Fibroblast of villous mesenchyme (primary cell): ENCODE data around the gene SLC24A3. TPM values are rescaled to one million over a fixed set of nuclear protein-coding genes. Genes with fewer than 3 reads are reported as not detected.

Experiments
- DNase-seq: peaks from one replicate; pipeline ENCODE4 v3.0.0-alpha.2; 2010; ENCODE audit warnings: low read depth
- H3K4me3 ChIP-seq: 2 replicates; pipeline ENCODE4 v1.5.1; 2011; ENCODE audit warnings: low read depth, mild to moderate bottlenecking, low read length
- CTCF ChIP-seq: IDR thresholded peaks from 2 replicates; pipeline ENCODE4 v1.5.1; 2012; ENCODE audit warnings: low read depth, mild to moderate bottlenecking, low read length; ENCODE audit not compliant: insufficient read depth
- total RNA-seq: library from RNA; depleted of rRNA; stranded (reverse); fragments of >200 nt; gene quantifications from 2 replicates; pipeline ENCODE4 v1.2.3, GENCODE V29; 2012

Gene SLC24A3
- total RNA-seq, 1 donor: 0.86 TPM

GRCh38 chr20:19363476-19363875 lies 151.0 kb downstream of the SLC24A3 start:
- H3K4me3 ChIP-seq: no peak overlapping the region
- TF ChIP-seq CTCF: no peak
- no peak for DNase-seq

GRCh38 chr20:19367591-19367990 lies 155.1 kb downstream of the SLC24A3 start:
- no peak for DNase-seq
- no peak for TF ChIP-seq CTCF
- no peak overlapping the region for H3K4me3 ChIP-seq

GRCh38 chr20:19368351-19368750 lies 155.9 kb downstream of the SLC24A3 start:
- DNase-seq: no peak
- no peak overlapping the region for H3K4me3 ChIP-seq
- TF ChIP-seq CTCF: no peak

- H3K4me3 ChIP-seq: no peak overlapping the region
- DNase-seq: no peak
- no peak for TF ChIP-seq CTCF
Observed at GRCh38 chr20:19370076-19371075, 157.9 kb downstream of the SLC24A3 start.

GRCh38 chr20:19371112-19371511 lies 158.7 kb downstream of the SLC24A3 start:
- no peak overlapping the region for H3K4me3 ChIP-seq
- TF ChIP-seq CTCF: no peak
- DNase-seq: no peak

GRCh38 chr20:19374216-19374615 lies 161.8 kb downstream of the SLC24A3 start:
- no peak for TF ChIP-seq CTCF
- H3K4me3 ChIP-seq: no peak overlapping the region
- no peak for DNase-seq
